Upper lobe of right lung (tissue), 1 donor: ENCODE results near the gene EPOP. TPM values are rescaled to one million over a fixed set of nuclear protein-coding genes. Genes with fewer than 3 reads are reported as not detected.

Experiments used
- ATAC-seq: fragments of 200-7000 bp; cut with Tn5 transposase; one replicate; pipeline ENCODE4 v1.9.1; 2020; ENCODE audit warnings: mild to moderate bottlenecking, moderate library complexity
- DNase-seq: peaks from one replicate; pipeline ENCODE4 v3.0.0-alpha.2; 2020
- H3K27ac ChIP-seq: fragments of 200-600 bp; one replicate; pipeline ENCODE4 v1.8.0; 2022
- H3K27me3 ChIP-seq: fragments of 200-600 bp; one replicate; pipeline ENCODE4 v1.8.0; 2022; ENCODE audit warnings: mild to moderate bottlenecking
- H3K36me3 ChIP-seq: fragments of 200-600 bp; one replicate; pipeline ENCODE4 v1.8.0; 2022
- H3K4me1 ChIP-seq: fragments of 200-600 bp; one replicate; pipeline ENCODE4 v1.8.0; 2022
- H3K4me3 ChIP-seq: fragments of 200-600 bp; one replicate; pipeline ENCODE4 v1.8.0; 2022; ENCODE audit warnings: mild to moderate bottlenecking
- H3K9me3 ChIP-seq: fragments of 200-600 bp; one replicate; pipeline ENCODE4 v1.8.0; 2022
- intact Hi-C: fragments of 100-400 bp; cut with DNase I; formaldehyde crosslinking; loops from one replicate; pipeline ENCODE4 v1.11.0; 2022
- total RNA-seq: library from RNA; stranded (reverse); fragmentation: NEBNext Ultra II Directional; extraction: Animal tissue kit (Norgen Biotek cat#: 25700); gene quantifications from one replicate; pipeline ENCODE4 v1.2.1, GENCODE V29; 2021
- TF ChIP-seq, protein P1 (sequence below): fragments of 200-600 bp; IDR thresholded peaks from one replicate; pipeline ENCODE4 v1.8.0; 2022; ENCODE audit warnings: antibody characterized with exemption
- donor health status: DM: no; HTN: yes; CAD: no; lungs with severe emphysema.

Gene EPOP
- total RNA-seq, 1 donor from 2014 or later: 2.1 TPM

DNA sequence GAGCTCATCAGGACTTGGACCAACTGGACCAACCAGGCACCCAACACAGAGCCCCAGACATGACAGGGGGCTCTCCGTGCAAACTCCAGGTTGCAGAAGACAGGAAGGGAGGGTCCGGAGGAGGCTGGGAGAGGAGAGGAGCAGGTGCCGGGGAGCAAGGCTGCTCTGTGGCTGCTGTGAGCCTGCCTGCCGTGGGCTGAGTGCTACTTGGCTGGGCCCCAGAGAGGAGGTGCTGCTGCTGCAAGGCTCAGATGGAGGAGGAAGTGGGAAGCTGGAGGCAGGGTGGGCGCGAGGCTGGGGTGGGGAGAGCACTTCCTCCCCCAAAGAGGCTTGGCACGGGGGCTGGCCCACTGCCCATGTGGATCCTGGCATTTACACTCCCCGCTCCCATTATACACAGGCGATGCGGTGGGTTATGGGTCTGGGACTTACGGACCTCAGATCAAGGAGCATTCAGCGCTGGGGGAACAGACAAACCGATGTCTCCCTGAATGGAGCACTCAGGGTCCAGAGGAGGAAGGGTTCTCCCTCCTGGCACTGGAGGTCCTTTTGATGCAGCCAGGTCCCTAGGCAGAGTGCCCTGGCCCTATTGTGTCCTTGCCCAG lies 15.9 kb downstream of the EPOP start:
- ATAC-seq: peak; percentile 56
- H3K27me3 ChIP-seq: peaks cover 18% of the 10 kb centered on the region
- DNase-seq: peak; percentile 74
- no peak overlapping the region for H3K4me3 ChIP-seq
- no peaks in the 10 kb centered on the region for H3K36me3 ChIP-seq
- no peaks in the 10 kb centered on the region for H3K9me3 ChIP-seq
- TF ChIP-seq, protein P1, sequence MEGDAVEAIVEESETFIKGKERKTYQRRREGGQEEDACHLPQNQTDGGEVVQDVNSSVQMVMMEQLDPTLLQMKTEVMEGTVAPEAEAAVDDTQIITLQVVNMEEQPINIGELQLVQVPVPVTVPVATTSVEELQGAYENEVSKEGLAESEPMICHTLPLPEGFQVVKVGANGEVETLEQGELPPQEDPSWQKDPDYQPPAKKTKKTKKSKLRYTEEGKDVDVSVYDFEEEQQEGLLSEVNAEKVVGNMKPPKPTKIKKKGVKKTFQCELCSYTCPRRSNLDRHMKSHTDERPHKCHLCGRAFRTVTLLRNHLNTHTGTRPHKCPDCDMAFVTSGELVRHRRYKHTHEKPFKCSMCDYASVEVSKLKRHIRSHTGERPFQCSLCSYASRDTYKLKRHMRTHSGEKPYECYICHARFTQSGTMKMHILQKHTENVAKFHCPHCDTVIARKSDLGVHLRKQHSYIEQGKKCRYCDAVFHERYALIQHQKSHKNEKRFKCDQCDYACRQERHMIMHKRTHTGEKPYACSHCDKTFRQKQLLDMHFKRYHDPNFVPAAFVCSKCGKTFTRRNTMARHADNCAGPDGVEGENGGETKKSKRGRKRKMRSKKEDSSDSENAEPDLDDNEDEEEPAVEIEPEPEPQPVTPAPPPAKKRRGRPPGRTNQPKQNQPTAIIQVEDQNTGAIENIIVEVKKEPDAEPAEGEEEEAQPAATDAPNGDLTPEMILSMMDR: no peak
- peaks cover 10% of the 10 kb centered on the region for H3K4me1 ChIP-seq
- H3K27ac ChIP-seq: no peak overlapping the region
- intact Hi-C loops: no loop called here

DNA sequence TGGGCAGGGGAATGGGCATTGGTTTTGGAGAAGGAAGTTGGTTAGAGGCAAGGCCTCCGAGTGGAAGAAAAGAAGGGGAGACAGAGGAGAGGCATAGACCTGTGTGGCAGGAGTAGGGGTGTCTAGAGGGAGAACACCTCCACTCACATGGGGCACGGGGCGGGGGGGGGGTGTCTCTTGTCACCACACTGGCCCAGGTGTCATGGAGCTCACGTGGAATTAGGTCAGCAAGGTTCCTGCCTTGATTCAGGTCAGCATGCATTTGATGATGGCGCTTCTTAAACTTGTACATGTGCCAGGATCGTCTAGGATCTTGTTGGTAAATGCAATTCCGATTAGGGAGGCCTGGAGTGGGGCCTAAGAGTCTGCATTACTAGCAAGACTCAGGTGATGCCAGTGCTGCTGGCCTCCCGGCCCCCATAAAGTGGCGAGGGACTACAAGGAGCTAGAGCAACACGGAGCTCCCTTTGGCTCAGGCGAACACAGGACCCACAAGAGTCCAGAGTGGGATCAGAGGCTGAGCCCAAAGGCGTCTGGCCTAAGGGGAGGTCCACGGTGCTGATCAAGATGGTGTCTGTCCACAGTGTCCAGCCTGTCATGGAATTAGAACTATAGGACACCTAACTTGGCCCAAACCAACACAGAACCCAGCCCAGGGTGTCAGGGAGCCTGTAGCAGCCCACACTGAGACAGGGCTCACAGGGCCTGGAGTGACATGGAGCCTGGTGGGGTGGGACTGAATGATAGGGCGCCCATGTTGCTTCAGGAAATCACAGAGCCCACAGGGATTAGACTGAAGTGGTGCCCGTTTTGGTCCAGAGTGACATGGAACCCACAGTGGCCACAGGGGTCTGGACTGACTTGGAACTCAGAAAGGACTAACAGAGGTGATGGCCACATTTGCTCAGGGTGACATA lies 16.7 kb downstream of the EPOP start:
- TF ChIP-seq, protein P1: no peak
- Histone ChIP-seq H3K4me1 (peaks cover 10% of the 10 kb centered on the region), H3K27me3 (peaks cover 25% of the 10 kb centered on the region), H3K9me3 (no peaks in the 10 kb centered on the region), H3K27ac (no peak overlapping the region), H3K36me3 (no peaks in the 10 kb centered on the region), H3K4me3 (no peak overlapping the region)
- ATAC-seq (no peak), DNase-seq (peak; percentile 48)
- intact Hi-C loops: no loop called here

GRCh38 chr17:38656959-38657823 lies 17.6 kb downstream of the EPOP start:
- H3K9me3 ChIP-seq: no peaks in the 10 kb centered on the region
- H3K4me1 ChIP-seq: peaks cover 10% of the 10 kb centered on the region
- H3K36me3 ChIP-seq: no peaks in the 10 kb centered on the region
- intact Hi-C loops: no loop called here
- no peak overlapping the region for H3K27ac ChIP-seq
- ATAC-seq (no peak), DNase-seq (no peak)
- no peak overlapping the region for H3K4me3 ChIP-seq
- H3K27me3 ChIP-seq: peaks cover 27% of the 10 kb centered on the region
- TF ChIP-seq, protein P1: no peak

DNA sequence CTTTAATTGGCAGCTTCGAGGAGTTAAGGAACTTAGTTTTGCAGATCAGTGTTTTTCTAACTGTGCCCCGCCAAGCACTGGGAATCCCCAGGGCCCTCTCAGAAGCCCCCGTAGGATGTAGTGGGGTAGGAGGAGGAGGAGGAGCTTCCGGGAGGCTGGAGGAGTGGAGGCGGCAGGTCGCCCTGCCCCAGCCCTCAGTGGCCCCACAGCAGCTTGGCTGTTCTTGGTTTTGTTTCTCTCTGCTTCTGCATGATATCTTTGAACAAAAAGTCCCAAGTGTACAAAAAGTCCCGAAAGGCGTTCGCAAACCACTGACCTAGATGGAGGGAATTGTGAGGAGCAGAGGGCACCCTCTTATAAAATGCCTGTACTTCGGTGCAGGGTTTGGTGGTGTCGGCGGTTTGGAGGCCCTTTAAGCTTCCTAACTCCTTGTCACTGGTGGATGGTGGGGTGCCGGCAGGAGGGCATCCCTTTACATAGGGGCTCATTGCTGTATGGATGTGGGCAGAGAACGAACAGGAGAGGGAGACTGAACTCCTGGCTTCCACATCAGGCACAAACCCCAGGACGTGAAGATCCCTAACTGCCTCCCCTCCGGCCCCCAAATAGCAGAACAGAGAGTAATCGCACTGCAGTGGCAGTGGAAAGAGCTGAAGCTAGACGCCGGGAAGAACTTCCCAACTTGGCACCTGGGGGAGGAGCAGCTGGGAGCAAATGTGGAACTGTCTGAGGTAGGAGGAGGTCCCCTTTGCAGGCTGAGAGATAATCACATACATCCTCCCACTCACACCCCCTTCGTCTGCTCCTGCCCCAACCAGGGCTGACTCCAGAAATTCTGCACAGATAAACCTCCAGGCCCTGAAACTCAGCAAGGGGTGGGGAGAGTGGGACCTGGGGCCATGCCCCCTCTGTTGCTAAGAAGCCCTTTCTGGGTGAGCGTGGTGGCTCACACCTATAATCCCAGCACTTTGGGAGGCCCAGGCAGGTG lies 20.1 kb downstream of the EPOP start:
- no peak for DNase-seq
- peaks cover 27% of the 10 kb centered on the region for H3K27me3 ChIP-seq
- intact Hi-C loops: no loop called here

More for the DNA sequence above, 20.1 kb downstream of the EPOP start:
- Histone ChIP-seq H3K4me1 (no peaks in the 10 kb centered on the region), H3K27ac (no peak overlapping the region), H3K9me3 (no peaks in the 10 kb centered on the region), H3K4me3 (no peak overlapping the region), H3K36me3 (no peaks in the 10 kb centered on the region)
- ATAC-seq: no peak
- TF ChIP-seq, protein P1: no peak
